GM18867 (cell line): Measurements from ENCODE around the gene PKNOX2.

ENCODE experiments used
- ATAC-seq: cut with Tn5 transposase; IDR thresholded peaks from one replicate; pipeline ENCODE4 v1.9.1; 2021; ENCODE audit warnings: mild to moderate bottlenecking, moderate library complexity; ENCODE audit not compliant: unreplicated experiment

The PKNOX2 gene

DNA sequence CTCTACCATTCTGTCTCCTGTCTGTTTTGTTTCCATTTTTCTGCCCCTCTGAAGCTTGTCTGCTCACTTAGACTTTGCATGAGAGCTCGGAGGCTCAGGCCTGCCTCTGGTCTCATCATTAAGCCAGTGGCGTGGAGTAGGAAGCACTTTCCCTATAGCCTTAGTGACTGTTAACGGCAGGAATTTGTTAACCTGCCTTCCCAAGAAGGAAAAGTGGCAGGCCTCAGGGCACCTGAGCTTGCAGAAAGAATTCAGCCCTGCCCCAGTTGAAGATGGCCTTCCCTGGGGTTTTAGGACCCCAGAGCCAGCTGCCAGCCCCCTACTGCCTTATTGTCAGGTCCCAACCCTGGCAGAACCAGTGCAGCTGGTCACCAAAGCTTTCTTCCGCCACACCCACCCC, 93.2 kb downstream of the PKNOX2 start:
- no peak for ATAC-seq

DNA sequence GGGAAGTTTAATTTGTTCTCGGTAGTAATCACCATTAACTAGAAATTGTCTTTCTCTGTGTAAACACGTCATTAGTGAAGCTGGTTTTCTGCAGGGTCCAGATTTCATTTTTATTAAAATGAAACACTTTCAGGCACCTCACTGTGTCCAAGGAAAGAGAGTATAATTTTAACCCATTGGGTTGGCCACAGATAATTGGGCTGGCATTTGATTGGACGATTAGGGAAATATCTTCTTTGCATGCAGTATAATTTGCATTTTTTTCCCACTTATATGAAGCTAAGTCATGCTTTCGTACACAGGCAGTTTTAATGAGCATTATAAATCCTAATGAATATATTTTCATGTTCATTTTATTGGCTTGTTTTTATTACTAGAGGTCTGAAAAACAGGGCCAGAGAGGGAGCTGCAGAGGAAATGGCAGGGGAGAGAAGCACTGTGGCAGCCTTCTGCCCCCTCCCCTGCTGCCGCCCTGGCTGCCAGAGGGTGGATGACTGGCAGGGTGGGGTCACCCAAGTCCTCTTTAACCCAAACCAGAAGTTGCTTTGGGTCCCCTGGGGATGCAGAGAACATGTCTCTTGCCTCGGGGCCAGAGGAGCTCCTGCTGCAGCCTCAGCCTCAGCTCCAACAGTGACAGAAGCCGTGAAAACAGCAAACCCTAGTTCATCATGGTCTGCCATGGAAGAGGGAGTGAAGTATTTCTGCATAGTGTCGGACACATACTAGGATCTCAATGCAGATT, 93.9 kb downstream of the PKNOX2 start:
- no peak for ATAC-seq

DNA sequence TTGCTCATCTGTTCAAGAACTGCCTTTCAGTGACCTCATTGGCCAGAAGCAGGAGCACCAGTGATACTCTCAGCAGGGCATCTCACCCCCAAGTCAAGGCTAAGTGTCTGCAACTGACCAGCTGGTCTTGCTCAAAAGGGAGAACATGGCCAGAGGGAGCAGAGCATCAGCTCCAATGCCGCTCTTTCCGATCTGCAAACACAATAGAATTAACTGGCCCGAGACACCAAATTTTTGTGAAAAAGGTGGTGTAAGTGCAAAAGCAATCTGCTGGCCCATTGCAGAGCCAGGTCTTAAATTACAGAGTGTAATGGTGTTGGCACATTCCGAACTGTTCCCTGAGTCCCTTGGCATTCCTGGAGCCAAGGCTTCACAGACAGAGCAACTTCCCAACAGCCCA, 97.0 kb downstream of the PKNOX2 start:
- no peak for ATAC-seq

DNA sequence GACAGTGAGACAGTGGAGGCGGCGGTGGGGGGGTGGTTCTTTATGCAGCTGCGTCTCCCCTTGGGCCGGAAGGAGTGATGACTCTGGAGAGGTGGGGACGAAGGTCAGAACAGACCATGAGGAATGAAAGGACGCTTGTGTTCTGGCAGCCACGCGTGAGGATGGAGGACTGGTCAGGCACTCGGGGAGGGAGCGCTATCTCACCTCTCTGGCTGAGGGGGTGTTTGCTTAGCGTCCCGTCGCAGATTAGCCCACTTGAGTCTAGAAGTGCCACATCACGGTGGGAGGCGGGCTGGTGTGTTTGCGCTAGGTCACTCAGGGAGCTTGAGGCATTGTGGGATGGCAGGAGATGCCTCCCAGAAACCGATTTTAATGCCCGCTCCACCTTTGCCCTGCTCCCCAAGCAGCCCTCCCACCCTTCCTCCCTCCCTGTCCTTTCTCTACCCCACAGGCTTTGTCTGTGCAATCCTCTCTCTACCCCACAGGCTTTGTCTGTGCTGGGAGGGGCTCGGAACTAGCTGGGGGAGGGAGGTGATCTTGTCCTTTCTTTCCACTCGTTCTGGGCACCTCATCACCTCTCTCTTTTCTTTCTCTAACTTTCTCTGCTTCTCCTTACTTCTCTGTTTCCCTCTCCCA, 97.8 kb downstream of the PKNOX2 start:
- no peak for ATAC-seq

DNA sequence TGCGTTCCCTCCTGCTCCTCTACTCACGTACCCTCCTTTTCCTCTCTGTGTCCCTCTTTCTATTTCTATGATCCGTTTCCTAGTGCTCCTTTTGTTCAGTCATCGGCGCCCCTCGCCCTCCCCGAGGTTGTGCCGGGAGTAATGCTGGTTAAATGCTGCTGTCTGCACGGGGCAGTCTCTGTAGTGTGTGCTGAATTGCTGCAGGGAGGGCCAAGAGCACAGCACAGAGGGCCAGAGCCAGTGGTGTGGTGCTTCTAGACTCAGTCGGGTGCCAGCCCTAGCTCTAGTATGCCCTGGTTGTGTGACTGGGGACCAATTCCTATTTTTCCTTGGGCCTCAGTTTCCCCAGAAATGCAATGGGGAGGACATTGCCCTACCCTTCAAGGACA, 98.3 kb downstream of the PKNOX2 start:
- no peak for ATAC-seq

DNA sequence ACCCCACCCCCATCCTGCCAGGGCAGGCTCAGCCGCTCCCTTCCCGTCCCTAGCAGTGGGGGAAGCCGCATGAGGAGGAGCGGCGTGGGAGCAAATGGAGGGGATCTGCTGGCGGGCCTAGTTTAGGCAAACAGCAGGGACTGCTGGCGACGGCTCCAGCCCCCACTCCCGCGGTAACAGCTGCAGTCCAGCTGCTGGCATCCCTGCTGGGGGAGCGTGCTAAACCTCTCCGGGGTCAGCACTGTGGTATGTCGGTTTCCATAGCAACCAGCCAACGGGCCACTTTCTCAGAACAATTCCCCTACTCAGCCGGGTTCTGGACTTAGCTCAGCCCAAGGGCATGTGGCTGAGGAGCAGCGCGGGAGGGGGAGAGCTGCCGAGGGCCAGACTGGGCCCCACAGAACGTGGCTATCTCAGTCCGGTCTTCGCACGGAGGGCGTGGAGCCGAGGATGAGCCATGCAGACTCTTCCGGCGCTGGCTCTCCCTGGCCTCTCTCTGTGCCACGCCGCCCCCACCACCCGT, 98.8 kb downstream of the PKNOX2 start:
- ATAC-seq = no peak

DNA sequence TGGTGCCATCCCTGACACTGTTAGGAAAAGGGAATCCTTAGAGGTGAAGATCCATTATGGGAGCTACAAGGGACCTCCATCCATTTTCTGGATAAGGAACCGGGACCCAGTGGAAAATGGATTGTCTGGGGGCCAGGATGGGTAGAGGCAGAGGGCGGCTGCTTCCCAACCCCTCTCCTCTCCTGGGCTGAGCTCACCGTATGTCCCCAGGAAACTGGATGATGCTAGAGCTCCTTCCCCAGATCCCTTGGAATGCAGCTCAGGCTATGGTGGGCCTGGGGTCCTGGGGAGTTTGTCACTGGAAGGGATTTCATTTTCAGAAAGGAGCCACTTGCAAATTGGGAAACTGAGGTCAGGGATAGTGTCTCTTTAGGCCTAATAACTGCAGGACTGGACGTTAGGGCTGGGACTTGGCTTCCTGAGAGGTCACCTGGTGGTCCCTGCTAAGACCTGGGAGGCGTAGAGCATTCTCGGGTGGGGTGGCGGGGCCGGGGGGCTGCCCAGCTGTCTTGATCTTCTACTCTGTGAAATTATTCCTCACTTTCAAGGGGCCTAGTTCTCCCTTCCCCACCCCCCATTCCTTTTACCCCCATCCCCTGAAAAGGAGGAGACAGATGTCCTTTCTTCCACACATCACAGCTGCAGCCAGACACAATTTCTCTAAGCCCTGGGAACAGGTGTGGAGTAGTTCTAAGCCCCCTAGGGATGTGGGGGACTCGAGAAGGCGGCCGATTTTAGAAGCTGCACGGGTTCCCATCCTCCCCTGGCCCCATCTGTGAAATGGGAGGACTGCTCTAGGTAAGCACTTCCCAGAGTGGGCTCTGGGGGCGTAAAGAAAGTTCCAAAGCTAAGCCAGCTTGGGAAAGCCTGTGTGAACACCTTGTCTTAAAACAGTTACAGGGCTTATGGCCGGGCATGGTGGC, 99.8 kb downstream of the PKNOX2 start:
- no peak for ATAC-seq

DNA sequence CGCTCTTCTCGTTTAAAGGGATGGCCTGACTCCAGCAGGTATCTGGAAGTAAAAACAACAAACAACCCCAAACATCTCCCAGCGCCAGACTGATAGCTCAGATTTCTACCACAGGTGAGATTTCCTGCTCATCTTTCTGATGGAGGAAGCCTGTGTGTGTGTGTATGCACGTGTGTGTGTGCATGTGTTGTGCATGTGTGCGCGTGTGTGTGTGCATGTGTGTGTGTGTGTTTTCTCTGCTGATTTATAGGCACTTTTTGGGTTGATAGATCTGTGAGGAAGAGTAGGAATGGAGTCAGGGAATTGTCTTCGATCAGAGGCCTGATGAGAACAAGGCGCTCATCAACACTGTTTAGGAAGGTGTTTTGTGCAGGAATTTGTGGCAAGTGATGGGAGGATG, 103.0 kb downstream of the PKNOX2 start:
- ATAC-seq = no peak

DNA sequence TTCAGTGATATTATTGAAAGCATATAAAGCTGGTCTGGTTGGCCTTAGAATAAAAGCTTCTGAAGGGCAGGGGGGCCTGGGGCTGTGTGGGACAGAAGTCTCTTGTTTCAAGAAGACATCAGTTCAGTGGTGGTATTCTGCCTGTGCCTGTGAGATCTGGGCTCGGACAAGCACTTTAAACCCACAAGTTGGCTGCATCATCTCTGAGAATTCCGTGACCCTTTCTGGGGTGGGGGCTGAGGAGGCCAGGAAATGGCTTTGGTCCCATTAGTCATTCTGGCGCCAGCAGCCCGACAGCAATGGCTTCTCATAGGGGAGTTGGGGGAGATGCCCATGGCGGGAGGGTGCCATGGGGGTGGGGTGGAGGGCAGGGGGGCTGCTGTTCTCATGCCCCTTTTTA, 104.1 kb downstream of the PKNOX2 start:
- no peak for ATAC-seq

DNA sequence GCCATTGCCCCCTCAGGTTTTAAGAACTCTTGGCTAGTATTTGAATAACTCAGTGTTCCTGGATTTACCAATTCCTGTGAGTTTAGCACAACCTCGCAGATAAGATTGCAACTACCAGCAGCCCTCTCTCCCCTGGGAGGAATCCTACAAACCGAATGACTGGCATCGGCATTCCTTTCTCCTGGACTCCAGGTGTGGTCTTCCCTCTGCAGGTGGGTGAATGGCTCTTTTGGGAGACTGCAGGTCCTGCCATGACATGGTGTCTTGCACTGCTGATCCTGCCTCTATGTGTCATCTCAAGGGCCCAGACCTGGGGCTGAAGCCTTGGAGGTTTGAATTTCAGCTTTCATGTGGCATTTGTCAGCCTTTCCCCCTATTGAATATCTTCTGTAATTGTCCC, 105.6 kb downstream of the PKNOX2 start:
- ATAC-seq = no peak

DNA sequence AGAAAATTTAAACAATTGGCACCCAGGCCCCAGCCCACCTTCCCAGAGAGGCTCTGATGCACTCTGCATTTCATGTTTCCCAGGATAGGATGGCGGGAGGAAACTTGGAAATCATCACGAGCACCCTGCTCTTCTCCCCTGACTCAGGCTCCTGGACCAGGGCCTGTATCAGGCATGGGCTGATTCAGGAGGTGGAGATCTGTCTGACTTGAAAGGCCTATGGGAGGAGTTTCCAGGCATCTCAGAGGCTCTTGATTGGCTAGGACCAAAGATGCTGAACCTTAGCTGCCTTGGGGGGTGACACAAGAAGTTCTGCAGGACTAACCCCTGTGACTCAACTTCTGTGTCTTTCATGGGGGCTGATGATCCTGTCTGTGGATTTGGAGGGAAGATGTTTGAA, 106.2 kb downstream of the PKNOX2 start:
- no peak for ATAC-seq

DNA sequence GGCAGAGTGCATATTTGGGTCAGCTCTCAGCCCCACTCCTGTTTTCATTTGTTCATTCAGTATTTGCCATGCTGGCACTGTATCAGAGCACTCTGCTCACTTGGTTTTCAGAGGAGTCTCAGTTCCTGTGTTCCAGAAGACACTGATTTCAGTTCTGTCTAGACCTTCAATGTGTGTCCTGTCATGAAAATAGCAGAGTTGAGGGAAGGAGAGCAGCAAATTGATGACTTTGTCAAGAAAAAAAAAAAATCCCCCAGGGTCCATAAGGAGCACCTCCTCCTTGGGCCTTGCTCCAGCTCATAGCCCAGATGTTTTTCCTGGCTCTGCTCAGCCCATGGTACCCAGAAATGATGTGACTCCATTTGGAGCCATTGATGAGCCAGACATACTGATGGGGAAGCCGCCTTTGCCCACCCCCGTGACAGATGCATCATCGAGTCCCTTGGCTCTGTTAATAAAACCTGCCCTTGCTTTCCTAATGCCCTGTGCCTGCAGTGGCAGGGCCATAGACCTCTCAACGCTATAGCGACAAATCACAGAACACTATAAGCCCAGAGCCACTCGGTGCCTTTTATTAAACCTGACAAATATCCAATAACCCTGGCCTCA, 107.0 kb downstream of the PKNOX2 start:
- no peak for ATAC-seq

DNA sequence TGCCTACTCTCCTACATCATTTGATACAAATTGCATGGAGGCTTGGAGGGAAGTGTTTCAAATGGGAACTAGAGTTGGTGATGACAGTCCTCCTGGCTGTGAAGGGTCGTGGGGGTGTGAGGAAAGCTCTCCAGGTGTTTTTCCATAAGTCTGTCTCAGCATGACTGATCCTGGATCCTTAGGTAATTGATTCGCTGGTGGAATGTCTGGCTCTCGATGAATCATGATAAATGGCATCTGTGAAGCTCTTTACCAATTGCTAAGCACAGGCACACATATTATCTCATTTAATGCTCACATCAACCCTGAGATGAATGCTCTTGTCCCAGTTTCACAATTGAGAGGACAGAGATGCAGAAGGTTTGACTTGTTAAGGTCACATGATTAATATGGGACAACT, 107.5 kb downstream of the PKNOX2 start:
- no peak for ATAC-seq

DNA sequence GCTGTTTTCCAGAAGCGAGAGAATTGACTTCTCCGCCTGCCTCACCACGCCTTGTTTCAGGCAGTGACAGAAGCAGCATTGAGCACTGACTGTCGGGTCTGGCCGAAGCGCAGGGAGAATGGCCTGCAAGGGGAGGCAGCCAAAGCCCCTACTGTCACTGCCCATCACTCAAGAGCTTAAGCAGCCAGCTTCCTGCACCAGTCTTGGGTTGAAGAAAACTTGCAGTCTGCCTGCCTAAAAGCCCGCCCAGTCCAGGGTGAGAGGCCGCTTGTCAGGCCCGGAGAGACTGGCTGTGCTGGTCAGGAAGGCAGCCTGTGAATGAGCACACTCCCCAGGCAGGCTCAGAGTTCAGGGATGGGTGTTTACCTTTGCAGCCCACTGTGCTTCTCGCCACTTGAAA, 108.3 kb downstream of the PKNOX2 start:
- ATAC-seq = no peak

DNA sequence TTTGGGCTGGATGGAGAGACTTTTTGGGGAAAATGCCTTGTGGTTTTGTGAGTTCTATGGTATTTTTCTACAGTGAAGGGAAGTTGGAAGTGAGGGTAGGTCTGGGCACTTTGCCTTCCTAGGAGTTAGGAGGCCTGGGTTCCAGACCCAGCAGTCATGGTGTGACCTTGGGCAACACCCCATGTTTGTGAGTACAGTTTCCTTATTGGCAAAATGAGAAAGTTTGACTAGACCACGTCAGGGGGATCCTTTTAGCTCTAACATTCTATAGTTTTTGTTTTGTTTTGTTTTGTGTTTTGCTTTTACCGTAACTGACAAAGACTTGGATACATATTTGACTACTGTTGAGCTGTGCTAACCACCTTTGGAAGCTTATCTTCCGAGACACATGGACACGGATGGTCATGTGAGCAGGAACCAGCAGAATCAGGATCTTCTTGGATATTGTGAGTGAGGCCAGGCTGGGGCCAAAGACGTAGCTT, 109.0 kb downstream of the PKNOX2 start:
- no peak for ATAC-seq

DNA sequence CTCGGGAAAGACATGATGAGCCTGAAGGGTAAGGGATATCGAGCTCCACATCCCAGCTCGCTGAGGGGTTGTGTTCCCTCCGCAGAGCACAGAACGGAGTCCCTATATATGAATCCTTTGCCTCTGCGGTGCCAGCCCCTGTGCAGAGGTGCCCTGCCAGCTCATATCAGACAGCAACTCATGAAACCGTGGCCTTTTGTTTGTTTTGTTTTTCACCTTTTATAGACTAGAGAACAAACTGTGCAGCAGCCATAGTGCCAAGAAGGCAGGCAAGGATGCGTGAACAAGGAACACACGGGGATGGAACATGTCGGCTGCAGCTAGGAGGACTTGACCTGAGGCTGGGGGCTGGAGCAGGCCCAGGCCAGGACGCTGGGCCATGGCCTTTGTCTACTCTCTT, 109.8 kb downstream of the PKNOX2 start:
- ATAC-seq = no peak

DNA sequence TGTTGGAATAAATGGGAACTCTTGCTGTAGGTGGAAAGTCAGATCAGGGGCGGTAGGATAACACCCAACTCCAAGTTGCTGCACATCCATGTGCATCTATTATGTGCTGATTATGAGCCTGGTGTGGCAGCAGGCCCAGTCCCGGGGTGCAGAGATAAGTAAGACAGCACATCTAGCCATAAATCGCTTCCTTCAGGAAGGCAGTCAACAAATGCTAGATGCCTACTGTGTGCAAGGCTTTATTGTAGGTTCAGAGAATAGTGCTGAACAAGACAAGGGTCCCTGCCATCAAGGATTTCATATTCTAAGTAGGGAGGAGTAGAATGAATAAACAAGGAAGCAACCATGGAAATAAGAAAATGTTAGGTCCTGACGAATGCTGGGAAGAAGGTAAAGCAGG, 110.2 kb downstream of the PKNOX2 start:
- no peak for ATAC-seq

DNA sequence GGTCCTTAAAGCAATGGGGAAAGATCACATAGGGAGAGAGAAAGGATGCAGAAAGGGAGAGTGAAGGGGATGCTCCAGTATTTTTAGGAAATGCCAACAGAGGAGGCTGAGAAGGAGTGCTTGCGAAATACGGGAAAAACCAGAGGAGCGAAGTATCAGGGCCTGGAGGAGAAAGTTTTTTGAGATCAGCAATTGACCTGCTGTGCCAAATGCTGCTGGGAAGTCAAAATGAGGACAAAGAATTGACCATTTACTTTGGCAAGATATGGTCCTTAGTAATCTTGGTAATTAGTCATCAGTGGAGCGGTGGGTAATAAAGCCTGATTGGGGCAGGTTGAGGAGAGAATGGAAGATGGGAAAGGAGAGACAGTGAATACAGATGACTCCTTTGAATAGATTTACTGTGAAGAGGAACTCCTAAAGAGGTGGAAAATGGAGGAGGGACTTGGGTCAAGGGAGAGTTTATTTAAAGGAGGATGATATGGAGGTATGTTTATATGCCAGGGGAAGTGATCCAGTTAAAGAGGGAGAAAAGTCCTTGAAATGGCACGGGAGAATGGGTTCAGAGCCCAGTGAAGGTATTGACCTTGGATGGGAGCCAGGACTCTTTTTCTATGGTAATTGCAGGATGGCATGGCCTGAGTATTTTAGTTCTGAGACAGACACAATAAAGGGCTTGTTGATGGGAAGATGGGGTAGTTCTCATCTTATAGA, 111.5 kb downstream of the PKNOX2 start:
- no peak for ATAC-seq

DNA sequence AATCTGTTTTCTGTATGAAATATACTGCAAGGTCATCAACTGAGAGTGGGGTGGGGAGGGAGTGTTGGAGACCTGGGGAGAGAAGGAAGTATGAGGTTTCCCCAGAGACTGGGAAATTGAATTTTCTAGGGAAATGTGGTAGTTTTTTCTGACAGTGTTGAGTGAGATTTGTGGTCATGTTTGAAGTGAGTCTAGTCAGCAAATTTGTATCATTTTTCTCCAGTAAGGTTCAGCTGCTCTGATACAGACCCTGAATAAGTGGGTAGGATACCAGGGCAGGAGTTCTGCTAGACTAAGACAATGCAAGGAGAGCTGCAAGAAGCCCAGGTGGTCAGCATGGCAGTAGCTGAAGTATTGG, 112.0 kb downstream of the PKNOX2 start:
- ATAC-seq = no peak

DNA sequence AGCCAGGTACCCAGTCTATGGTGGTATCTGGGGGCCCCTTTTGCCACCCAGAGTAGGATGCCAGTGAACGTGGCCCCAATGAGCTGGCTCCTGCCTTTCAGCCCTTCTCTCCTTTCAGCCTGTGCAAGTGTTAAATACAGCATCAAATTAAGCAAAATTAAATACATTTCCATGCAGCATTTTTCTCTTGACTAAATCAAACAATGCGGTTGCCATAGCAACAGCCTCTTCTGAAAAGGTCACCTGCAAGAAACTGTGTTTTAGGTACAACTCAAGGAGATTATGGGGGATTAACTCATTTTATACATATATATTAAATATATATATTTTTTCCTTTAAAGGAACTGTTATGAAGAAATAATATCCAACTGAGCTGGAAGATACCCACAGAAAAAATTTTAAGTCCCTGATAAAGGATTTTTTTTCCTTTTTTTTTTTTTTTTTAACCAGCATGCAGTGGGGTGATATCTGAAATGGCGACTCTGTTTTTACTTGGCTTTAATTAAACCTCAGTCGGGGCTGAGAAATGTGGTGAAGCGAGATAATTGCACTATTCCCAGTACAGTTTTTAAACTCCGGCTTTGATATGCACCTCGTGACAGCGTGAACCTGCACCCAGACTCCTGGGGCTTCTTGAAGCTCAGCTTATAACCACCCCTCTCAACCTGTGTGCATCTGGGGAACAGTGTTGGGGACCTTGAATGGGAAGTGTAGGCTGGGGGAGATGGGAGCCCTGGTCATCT, 115.3 kb downstream of the PKNOX2 start:
- no peak for ATAC-seq
